Measurements from ENCODE around the gene UBN1. TPM values are rescaled to one million over a fixed set of nuclear protein-coding genes. Genes with fewer than 3 reads are reported as not detected.

UBN1 gene
- total RNA-seq, 1 donor from 2014 or later = 41.9 TPM

GRCh38 chr16:4873091-4873490, 25.8 kb downstream of the UBN1 start:
- Mint-ChIP-seq H3K27ac (no peak overlapping the region), H3K36me3 (ENCODE audit: insufficient read depth) (peaks cover 29% of the 10 kb centered on the region), H3K4me1 (ENCODE audit: low read depth) (peaks cover 9% of the 10 kb centered on the region), H3K27me3 (no peaks in the 10 kb centered on the region), H3K9me3 (ENCODE audit: low read depth) (no peaks in the 10 kb centered on the region), H3K4me3 (ENCODE audit: low read depth) (no peak overlapping the region)
- TF ChIP-seq, protein P1, sequence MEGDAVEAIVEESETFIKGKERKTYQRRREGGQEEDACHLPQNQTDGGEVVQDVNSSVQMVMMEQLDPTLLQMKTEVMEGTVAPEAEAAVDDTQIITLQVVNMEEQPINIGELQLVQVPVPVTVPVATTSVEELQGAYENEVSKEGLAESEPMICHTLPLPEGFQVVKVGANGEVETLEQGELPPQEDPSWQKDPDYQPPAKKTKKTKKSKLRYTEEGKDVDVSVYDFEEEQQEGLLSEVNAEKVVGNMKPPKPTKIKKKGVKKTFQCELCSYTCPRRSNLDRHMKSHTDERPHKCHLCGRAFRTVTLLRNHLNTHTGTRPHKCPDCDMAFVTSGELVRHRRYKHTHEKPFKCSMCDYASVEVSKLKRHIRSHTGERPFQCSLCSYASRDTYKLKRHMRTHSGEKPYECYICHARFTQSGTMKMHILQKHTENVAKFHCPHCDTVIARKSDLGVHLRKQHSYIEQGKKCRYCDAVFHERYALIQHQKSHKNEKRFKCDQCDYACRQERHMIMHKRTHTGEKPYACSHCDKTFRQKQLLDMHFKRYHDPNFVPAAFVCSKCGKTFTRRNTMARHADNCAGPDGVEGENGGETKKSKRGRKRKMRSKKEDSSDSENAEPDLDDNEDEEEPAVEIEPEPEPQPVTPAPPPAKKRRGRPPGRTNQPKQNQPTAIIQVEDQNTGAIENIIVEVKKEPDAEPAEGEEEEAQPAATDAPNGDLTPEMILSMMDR (IDR thresholded peaks at IDR 0.05; ENCODE audit: unreplicated experiment) = no peak
- no peak for DNase-seq (ENCODE audit: low spot score, unreplicated experiment)

DNA sequence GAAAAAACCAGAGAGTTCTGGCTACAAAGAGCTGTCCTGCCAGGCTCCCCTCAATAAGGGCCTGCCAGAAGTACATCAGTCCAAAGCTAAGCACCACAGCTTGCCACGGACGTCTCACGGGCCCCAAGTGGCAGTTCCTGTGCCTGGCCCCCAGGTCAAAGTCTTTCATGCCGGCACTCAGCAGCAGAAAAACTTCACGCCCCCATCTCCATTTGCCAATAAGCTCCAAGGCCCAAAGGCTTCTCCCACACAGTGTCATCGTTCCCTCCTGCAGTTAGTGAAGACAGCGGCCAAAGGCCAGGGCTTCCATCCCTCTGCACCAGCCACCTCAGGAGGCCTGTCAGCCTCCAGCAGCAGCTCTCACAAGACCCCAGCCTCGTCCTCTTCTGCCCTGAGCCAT, 27.4 kb downstream of the UBN1 start:
- no peak overlapping the region for H3K4me3 Mint-ChIP-seq (ENCODE audit: low read depth)
- H3K27ac Mint-ChIP-seq = peak overlapping the region; percentile 19
- H3K4me1 Mint-ChIP-seq (ENCODE audit: low read depth) = no peaks in the 10 kb centered on the region
- TF ChIP-seq, protein P1 (IDR thresholded peaks at IDR 0.05; ENCODE audit: unreplicated experiment) = no peak
- peaks cover 27% of the 10 kb centered on the region for H3K36me3 Mint-ChIP-seq (ENCODE audit: insufficient read depth)
- H3K27me3 Mint-ChIP-seq = no peaks in the 10 kb centered on the region
- H3K9me3 Mint-ChIP-seq (ENCODE audit: low read depth) = no peaks in the 10 kb centered on the region
- DNase-seq (ENCODE audit: low spot score, unreplicated experiment) = no peak

GRCh38 chr16:4876646-4877379, 29.5 kb downstream of the UBN1 start:
- Mint-ChIP-seq H3K27me3 (no peaks in the 10 kb centered on the region), H3K27ac (no peak overlapping the region), H3K9me3 (ENCODE audit: low read depth) (no peaks in the 10 kb centered on the region), H3K4me1 (ENCODE audit: low read depth) (no peaks in the 10 kb centered on the region), H3K4me3 (ENCODE audit: low read depth) (no peak overlapping the region), H3K36me3 (ENCODE audit: insufficient read depth) (peaks cover 18% of the 10 kb centered on the region)
- DNase-seq (ENCODE audit: low spot score, unreplicated experiment) = no peak
- TF ChIP-seq, protein P1 (IDR thresholded peaks at IDR 0.05; ENCODE audit: unreplicated experiment) = no peak

DNA sequence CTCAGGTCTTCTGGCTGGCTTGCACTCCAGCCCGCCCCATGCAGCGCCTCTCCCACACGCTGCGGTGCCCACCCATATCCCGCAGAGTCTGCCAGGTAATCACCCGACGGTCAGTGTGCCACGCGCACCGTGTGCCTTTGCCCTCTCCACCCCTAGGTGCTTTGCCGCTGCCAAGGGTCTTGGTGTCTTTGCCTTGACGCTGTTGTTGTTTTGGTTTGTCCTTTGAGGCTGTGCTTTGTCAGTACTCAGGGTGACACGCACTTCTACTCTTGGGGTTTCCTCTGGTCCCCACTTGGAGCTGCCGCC, 30.1 kb downstream of the UBN1 start:
- H3K9me3 Mint-ChIP-seq (ENCODE audit: low read depth) = no peaks in the 10 kb centered on the region
- no peaks in the 10 kb centered on the region for H3K4me1 Mint-ChIP-seq (ENCODE audit: low read depth)
- TF ChIP-seq, protein P1 (IDR thresholded peaks at IDR 0.05; ENCODE audit: unreplicated experiment) = no peak
- no peak overlapping the region for H3K27ac Mint-ChIP-seq
- no peaks in the 10 kb centered on the region for H3K27me3 Mint-ChIP-seq
- DNase-seq (ENCODE audit: low spot score, unreplicated experiment) = no peak
- peaks cover 17% of the 10 kb centered on the region for H3K36me3 Mint-ChIP-seq (ENCODE audit: insufficient read depth)
- no peak overlapping the region for H3K4me3 Mint-ChIP-seq (ENCODE audit: low read depth)

DNA sequence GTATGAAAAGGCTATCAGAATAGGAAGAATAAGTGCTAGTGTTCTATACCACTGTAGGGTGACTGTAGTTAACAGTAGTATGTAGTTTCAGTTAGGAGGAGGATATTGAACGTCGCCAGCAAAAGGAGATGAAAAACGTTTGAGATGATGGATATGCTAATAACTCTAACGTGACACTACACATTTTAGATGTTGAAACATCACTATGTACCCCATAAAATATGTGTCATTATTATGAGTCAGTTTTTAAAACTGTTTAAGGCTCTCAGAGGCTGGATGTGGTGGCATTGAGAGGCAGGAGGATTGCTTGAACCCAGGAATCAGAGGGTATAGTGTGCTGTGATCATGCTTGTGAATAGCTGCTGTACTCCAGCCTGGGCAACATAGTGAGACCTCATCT, 31.8 kb downstream of the UBN1 start:
- H3K9me3 Mint-ChIP-seq (ENCODE audit: low read depth) = no peaks in the 10 kb centered on the region
- peak overlapping the region; percentile 15 for H3K27ac Mint-ChIP-seq
- peaks cover 26% of the 10 kb centered on the region for H3K36me3 Mint-ChIP-seq (ENCODE audit: insufficient read depth)
- no peaks in the 10 kb centered on the region for H3K27me3 Mint-ChIP-seq
- TF ChIP-seq, protein P1 (IDR thresholded peaks at IDR 0.05; ENCODE audit: unreplicated experiment) = no peak
- no peak overlapping the region for H3K4me3 Mint-ChIP-seq (ENCODE audit: low read depth)
- no peaks in the 10 kb centered on the region for H3K4me1 Mint-ChIP-seq (ENCODE audit: low read depth)
- no peak for DNase-seq (ENCODE audit: low spot score, unreplicated experiment)

Measured in progenitor cell of endocrine pancreas (in vitro differentiated cells).